IPS-20b (cell line): ENCODE results near the gene LMOD1.
A peak's percentile ranks its signal among the peaks of the same experiment; 100 is the strongest.
"Not testable (repeated sequence)": the region's sequence is repeated elsewhere in the genome, so short reads cannot be mapped to it uniquely, and the experiment has no call there.

Source experiments
- H3K27ac ChIP-seq: one replicate; pipeline ENCODE4 v1.5.1; 2013; ENCODE audit warnings: low read length
- H3K27me3 ChIP-seq: 2 replicates; pipeline ENCODE4 v1.6.1; 2013; ENCODE audit warnings: mild to moderate bottlenecking, low read length, inconsistent platforms; ENCODE audit not compliant: insufficient read depth
- H3K36me3 ChIP-seq: 2 replicates; pipeline ENCODE4 v1.6.1; 2013; ENCODE audit warnings: low read depth, mild to moderate bottlenecking, inconsistent platforms, low read length, moderate library complexity; ENCODE audit not compliant: insufficient read depth
- H3K4me1 ChIP-seq: 2 replicates; pipeline ENCODE4 v1.6.1; 2013; ENCODE audit warnings: mild to moderate bottlenecking, control low read depth, inconsistent platforms, low read length, moderate library complexity; ENCODE audit not compliant: insufficient read depth
- H3K4me3 ChIP-seq: 2 replicates; pipeline ENCODE4 v1.5.1; 2013; ENCODE audit warnings: mild to moderate bottlenecking, low read length, inconsistent platforms
- H3K9ac ChIP-seq: 2 replicates; pipeline ENCODE4 v1.6.1; 2013; ENCODE audit warnings: low read depth, mild to moderate bottlenecking, inconsistent platforms, low read length, moderate library complexity
- H3K9me3 ChIP-seq: 2 replicates; pipeline ENCODE4 v1.6.1; 2013; ENCODE audit warnings: mild to moderate bottlenecking, low read depth, low read length, inconsistent platforms; ENCODE audit not compliant: insufficient read depth

Gene LMOD1

GRCh38 chr1:201911826-201912571 lies 34.3 kb downstream of the LMOD1 start:
- H3K9me3 ChIP-seq, result no peaks in the 10 kb centered on the region
- no peak overlapping the region for H3K4me3 ChIP-seq
- no peak overlapping the region for H3K27ac ChIP-seq
- H3K27me3 ChIP-seq, result no peaks in the 10 kb centered on the region
- no peak overlapping the region for H3K9ac ChIP-seq
- peaks cover 8% of the 10 kb centered on the region; the same call in 1 of the 2 replicates for H3K4me1 ChIP-seq
- H3K36me3 ChIP-seq, result no peaks in the 10 kb centered on the region

DNA sequence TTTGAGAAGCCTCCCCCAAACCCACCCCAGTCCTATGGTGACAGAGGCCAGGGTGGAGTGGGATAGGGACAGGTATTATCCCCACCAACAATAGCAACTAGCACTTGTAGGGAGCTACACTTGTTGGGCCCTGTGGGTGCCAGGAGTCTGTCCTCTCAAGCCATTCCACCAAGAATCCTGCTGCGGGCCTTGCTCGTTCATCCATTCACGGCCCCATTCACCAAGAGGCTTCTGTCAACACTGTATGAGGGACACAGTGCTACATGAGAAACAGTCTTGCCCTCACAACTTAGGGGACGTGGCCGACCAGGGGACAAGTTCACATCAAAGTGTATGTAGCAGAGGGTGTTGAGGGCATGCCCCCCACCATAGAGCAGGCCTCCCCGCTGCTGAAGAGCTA lies 38.7 kb downstream of the LMOD1 start:
- H3K9ac ChIP-seq, result no peak overlapping the region
- H3K36me3 ChIP-seq, result no peaks in the 10 kb centered on the region
- H3K4me1 ChIP-seq, result peaks cover 8% of the 10 kb centered on the region; the same call in 1 of the 2 replicates
- no peak overlapping the region for H3K4me3 ChIP-seq
- no peaks in the 10 kb centered on the region for H3K27me3 ChIP-seq
- H3K9me3 ChIP-seq, result no peaks in the 10 kb centered on the region
- no peak overlapping the region for H3K27ac ChIP-seq

- H3K27ac ChIP-seq, result no peak overlapping the region
- H3K36me3 ChIP-seq, result no peaks in the 10 kb centered on the region
- H3K9me3 ChIP-seq, result no peaks in the 10 kb centered on the region
- H3K9ac ChIP-seq, result no peak overlapping the region
- H3K4me1 ChIP-seq, result no peaks in the 10 kb centered on the region; the same call in 1 of the 2 replicates
- H3K4me3 ChIP-seq, result no peak overlapping the region
- no peaks in the 10 kb centered on the region for H3K27me3 ChIP-seq
Observed at GRCh38 chr1:201906336-201906735, 40.0 kb downstream of the LMOD1 start.

- H3K27ac ChIP-seq, result no peak overlapping the region
- H3K4me1 ChIP-seq, result no peaks in the 10 kb centered on the region
- peak overlapping the region; percentile 20; the same call in 1 of the 2 replicates for H3K9ac ChIP-seq
- H3K27me3 ChIP-seq, result no peaks in the 10 kb centered on the region
- no peaks in the 10 kb centered on the region for H3K36me3 ChIP-seq
- H3K4me3 ChIP-seq, result no peak overlapping the region
- H3K9me3 ChIP-seq, result no peaks in the 10 kb centered on the region
Observed at GRCh38 chr1:201905234-201905890, 41.0 kb downstream of the LMOD1 start.

- Histone ChIP-seq H3K9me3 (no peaks in the 10 kb centered on the region), H3K4me3 (no peak overlapping the region), H3K4me1 (no peaks in the 10 kb centered on the region), H3K27ac (no peak overlapping the region), H3K9ac (peak overlapping the region; percentile 20; the same call in 1 of the 2 replicates), H3K27me3 (no peaks in the 10 kb centered on the region), H3K36me3 (no peaks in the 10 kb centered on the region)
Observed at GRCh38 chr1:201904579-201904978, 41.8 kb downstream of the LMOD1 start.

- Histone ChIP-seq H3K9me3 (no peaks in the 10 kb centered on the region), H3K27me3 (no peaks in the 10 kb centered on the region), H3K9ac (no peak overlapping the region), H3K36me3 (no peaks in the 10 kb centered on the region), H3K27ac (no peak overlapping the region), H3K4me3 (no peak overlapping the region), H3K4me1 (no peaks in the 10 kb centered on the region)
Observed at GRCh38 chr1:201903135-201903534, 43.2 kb downstream of the LMOD1 start.

DNA sequence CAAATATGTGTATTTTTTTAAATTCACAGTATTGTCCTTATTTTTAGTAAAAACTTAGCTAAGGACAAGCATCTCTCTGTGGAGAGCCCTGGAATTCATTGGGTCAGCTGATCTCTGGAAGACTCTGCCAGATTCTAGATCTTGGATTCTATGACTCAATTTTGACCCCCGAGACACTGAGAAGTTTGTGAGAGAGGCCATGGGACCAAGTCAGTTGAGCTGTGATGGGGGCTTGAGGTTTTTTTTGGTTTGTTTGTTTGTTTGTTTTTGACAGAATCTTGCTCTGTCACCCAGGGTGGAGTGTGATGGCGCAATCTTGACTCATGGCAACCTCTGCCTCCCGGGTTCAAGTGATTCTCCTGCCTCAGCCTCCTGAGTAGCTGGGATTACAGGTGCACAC lies 44.1 kb downstream of the LMOD1 start:
- Histone ChIP-seq H3K27me3 (no peaks in the 10 kb centered on the region), H3K4me1 (no peaks in the 10 kb centered on the region), H3K9me3 (no peaks in the 10 kb centered on the region), H3K4me3 (no peak overlapping the region), H3K36me3 (no peaks in the 10 kb centered on the region), H3K9ac (no peak overlapping the region), H3K27ac (no peak overlapping the region)

- not testable (repeated sequence) for H3K4me1 ChIP-seq, H3K4me3 ChIP-seq, H3K9ac ChIP-seq, H3K9me3 ChIP-seq, H3K27me3 ChIP-seq, H3K27ac ChIP-seq, H3K36me3 ChIP-seq
Observed at GRCh38 chr1:201901036-201901435, 45.3 kb downstream of the LMOD1 start.

DNA sequence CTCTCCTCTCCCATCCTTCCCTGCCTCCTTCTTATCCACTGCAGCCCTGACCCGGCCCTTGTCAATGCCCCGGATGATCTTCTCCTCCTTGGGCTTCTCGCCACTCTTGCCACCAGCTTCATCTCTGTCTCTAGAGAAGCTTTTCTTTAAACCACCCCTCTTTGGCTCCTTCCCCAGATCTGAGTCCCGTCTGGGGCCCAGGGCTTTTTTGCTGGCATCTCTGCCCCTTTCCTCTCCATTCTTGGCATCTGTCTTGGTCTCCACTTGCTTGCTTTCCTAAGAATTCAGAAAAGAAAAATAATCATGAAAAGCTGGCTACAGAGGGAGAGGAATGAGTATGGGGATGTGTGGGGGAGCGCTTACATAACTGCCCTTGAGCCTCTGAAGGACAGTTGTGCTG lies 45.9 kb downstream of the LMOD1 start:
- Histone ChIP-seq H3K27me3 (no peaks in the 10 kb centered on the region), H3K27ac (no peak overlapping the region), H3K4me3 (no peak overlapping the region), H3K36me3 (no peaks in the 10 kb centered on the region), H3K9ac (no peak overlapping the region), H3K9me3 (no peaks in the 10 kb centered on the region), H3K4me1 (peaks cover 4% of the 10 kb centered on the region; the same call in 1 of the 2 replicates)

DNA sequence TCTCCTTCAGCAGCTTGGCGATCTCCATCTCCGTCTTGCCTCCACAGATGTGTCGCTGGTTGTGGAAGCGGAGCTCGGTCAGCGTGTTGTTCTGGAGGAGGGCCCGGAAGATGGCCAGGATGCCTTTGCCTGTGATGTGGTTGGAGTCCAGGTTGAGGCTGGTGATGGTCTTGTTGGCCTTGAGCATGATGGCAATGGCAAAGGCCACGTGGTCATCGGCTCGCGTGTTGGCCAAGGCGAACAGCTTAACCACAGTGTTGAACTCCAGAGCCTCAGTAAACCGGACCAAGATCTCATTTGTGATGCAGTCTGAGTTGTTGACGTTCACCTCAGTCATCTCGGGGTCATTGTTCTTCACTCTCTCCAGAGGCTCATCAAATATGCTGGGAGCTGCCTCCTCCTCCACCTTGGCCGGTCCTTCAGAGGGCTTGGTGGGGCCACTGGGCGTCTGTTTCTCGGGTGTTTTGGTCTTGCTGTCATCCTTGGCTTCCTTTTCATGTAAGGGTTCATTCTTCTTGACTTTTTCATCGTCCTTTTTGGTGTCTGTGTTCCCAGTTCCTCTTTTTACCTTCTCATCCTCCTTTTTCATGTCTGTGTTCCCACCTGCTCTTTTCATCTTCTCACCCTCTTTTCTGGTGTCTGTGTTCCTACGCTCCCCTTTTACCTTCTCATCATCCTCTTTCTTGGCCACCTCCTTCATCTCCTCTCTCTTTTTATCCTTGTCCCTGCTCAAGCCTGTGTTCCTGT lies 46.5 kb downstream of the LMOD1 start:
- Histone ChIP-seq H3K27me3 (no peaks in the 10 kb centered on the region), H3K27ac (no peak overlapping the region), H3K36me3 (no peaks in the 10 kb centered on the region), H3K9me3 (no peaks in the 10 kb centered on the region), H3K9ac (no peak overlapping the region), H3K4me3 (no peak overlapping the region), H3K4me1 (peaks cover 4% of the 10 kb centered on the region; the same call in 1 of the 2 replicates)

- Histone ChIP-seq H3K4me1 (peaks cover 12% of the 10 kb centered on the region), H3K27me3 (no peaks in the 10 kb centered on the region), H3K9me3 (no peaks in the 10 kb centered on the region), H3K36me3 (no peaks in the 10 kb centered on the region), H3K4me3 (no peak overlapping the region), H3K9ac (no peak overlapping the region), H3K27ac (no peak overlapping the region)
Observed at GRCh38 chr1:201898992-201899391, 47.4 kb downstream of the LMOD1 start.
